Endothelial cell of umbilical vein (primary cell): ENCODE results near the gene PROX1. TPM values are rescaled to one million over a fixed set of nuclear protein-coding genes. Genes with fewer than 3 reads are reported as not detected.

ENCODE experiments used
- BruUV-seq: library from RNA; stranded (reverse); fragments of 400-500 nt; replicated peaks from 2 replicates; lab custom pipeline; 2021; lab: Mats Ljungman, UMichigan
- CTCF ChIA-PET: fragments of 300-600, 350-600 bp; sonication (Branson Sonifier 250); formaldehyde crosslinking; loops from one replicate; lab custom pipeline; 2021; ENCODE audit warnings: antibody characterized with exemption, inconsistent platforms; lab: Charles Lee
- POLR2A ChIA-PET: fragments of 300-600, 350-600 bp; sonication (Branson Sonifier 250); formaldehyde crosslinking; loops from one replicate; lab custom pipeline; 2021; ENCODE audit warnings: antibody characterized with exemption, inconsistent platforms; lab: Charles Lee
- DNase-seq: peaks from one replicate; pipeline ENCODE4 v3.0.0-alpha.2; 2011; ENCODE audit warnings: low read depth, low spot score
- FAIRE-seq: peaks from 2 replicates; lab custom pipeline; 2011; peaks lifted over from hg19 to GRCh38; lab: Jason Lieb, UNC
- H2AFZ ChIP-seq: 2 replicates; pipeline ENCODE4 v1.6.0; 2012; ENCODE audit warnings: low read depth, low read length, control low read depth, inconsistent platforms
- H3K27ac ChIP-seq: 2 replicates; pipeline ENCODE4 v1.5.1; 2011; ENCODE audit warnings: low read depth, mild to moderate bottlenecking, control low read depth, low read length, moderate library complexity; ENCODE audit not compliant: insufficient read depth
- H3K27me3 ChIP-seq, 2 experiments: 2 replicates each; pipeline versions ENCODE4 v1.6.0 to v1.6.1; 2011; ENCODE audit warnings: low read length in 2 of 2, mixed read lengths in 1 of 2; ENCODE audit not compliant: control insufficient read depth in 2 of 2, insufficient read depth in 2 of 2
- H3K36me3 ChIP-seq, 2 experiments: 2 replicates in 1 of 2; 3 replicates in 1 of 2; pipeline ENCODE4 v1.5.1; 2011; ENCODE audit warnings: low read length in 2 of 2, mild to moderate bottlenecking in 1 of 2, moderate library complexity in 1 of 2; ENCODE audit not compliant: control insufficient read depth in 2 of 2, insufficient read depth in 2 of 2; ENCODE audit errors: extremely low read depth in 1 of 2
- H3K4me1 ChIP-seq: 3 replicates; pipeline ENCODE4 v1.5.1; 2011; ENCODE audit warnings: mild to moderate bottlenecking, low read length; ENCODE audit not compliant: control insufficient read depth, insufficient read depth; ENCODE audit errors: extremely low read depth
- H3K4me2 ChIP-seq: 2 replicates; pipeline ENCODE4 v1.6.1; 2011; ENCODE audit warnings: low read length, control low read depth, mixed read lengths; ENCODE audit not compliant: insufficient read depth
- H3K4me3 ChIP-seq, 3 experiments: fragments of 200-600 bp in 1 of 3; sonication (generic), shearing (Covaris generic) in 1 of 3; replicated peaks in 1 of 3; 2 replicates each; pipeline ENCODE4 v1.5.1; 2011 to 2016; ENCODE audit warnings: control low read depth in 3 of 3, low read length in 3 of 3, mild to moderate bottlenecking in 2 of 3, inconsistent platforms in 1 of 3, low read depth in 1 of 3, moderate library complexity in 1 of 3; ENCODE audit not compliant: insufficient read depth in 1 of 3
- H3K79me2 ChIP-seq: 2 replicates; pipeline ENCODE4 v1.6.0; 2012; ENCODE audit warnings: low read length, inconsistent platforms; ENCODE audit not compliant: control insufficient read depth, insufficient read depth
- H3K9ac ChIP-seq: replicated peaks from 2 replicates; pipeline ENCODE3; 2011; ENCODE audit warnings: low read length, control low read depth; ENCODE audit not compliant: insufficient read depth; ENCODE audit errors: extremely low read depth
- H3K9me1 ChIP-seq: replicated peaks from 3 replicates; pipeline ENCODE4 v1.6.0; 2011; ENCODE audit warnings: mild to moderate bottlenecking, low read length; ENCODE audit not compliant: control insufficient read depth, insufficient read depth; ENCODE audit errors: extremely low read depth
- H3K9me3 ChIP-seq: replicated peaks from 2 replicates; pipeline ENCODE4 v1.5.1; 2012; ENCODE audit warnings: low read length, inconsistent platforms; ENCODE audit not compliant: control insufficient read depth, insufficient read depth
- H4K20me1 ChIP-seq: replicated peaks from 2 replicates; pipeline ENCODE3; 2011; ENCODE audit warnings: mild to moderate bottlenecking, low read length; ENCODE audit not compliant: control insufficient read depth, insufficient read depth; ENCODE audit errors: extremely low read depth
- CTCF ChIP-seq, 2 donors: IDR thresholded peaks; 1 replicate in 1 of 2; 2 replicates in 1 of 2; pipeline ENCODE4 v1.5.1; 2011; ENCODE audit warnings: low read length in 2 of 2, mild to moderate bottlenecking in 2 of 2, moderate library complexity in 2 of 2, control low read depth in 1 of 2, inconsistent platforms in 1 of 2, low read depth in 1 of 2; ENCODE audit not compliant: insufficient read depth in 1 of 2; ENCODE audit errors: extremely low read depth in 1 of 2
- EZH2 ChIP-seq: IDR thresholded peaks from 2 replicates; pipeline ENCODE4 v1.6.1; 2012; ENCODE audit warnings: borderline replicate concordance, low read depth, mild to moderate bottlenecking, moderate library complexity, low read length, inconsistent platforms; ENCODE audit not compliant: severe bottlenecking
- FOS ChIP-seq: IDR thresholded peaks from 2 replicates; pipeline ENCODE4 v1.6.1; 2011; ENCODE audit warnings: mild to moderate bottlenecking, low read length, moderate library complexity, borderline replicate concordance; ENCODE audit not compliant: insufficient read depth
- GATA2 ChIP-seq: IDR thresholded peaks from 2 replicates; pipeline ENCODE4 v1.7.0; 2011; ENCODE audit warnings: low read depth, mild to moderate bottlenecking, moderate library complexity, mixed read lengths, low read length; ENCODE audit not compliant: insufficient read length, insufficient read depth
- JUN ChIP-seq: IDR thresholded peaks from 2 replicates; pipeline ENCODE4 v1.6.1; 2011; ENCODE audit warnings: borderline replicate concordance, low read depth; ENCODE audit not compliant: insufficient read length, insufficient read depth
- MAX ChIP-seq: IDR thresholded peaks from 2 replicates; pipeline ENCODE4 v1.6.1; 2011; ENCODE audit not compliant: insufficient read depth, insufficient read length
- MYC ChIP-seq: IDR thresholded peaks from one replicate; pipeline ENCODE4 v1.6.1; 2011; ENCODE audit warnings: mild to moderate bottlenecking, low read depth, low read length
- POLR2A ChIP-seq: IDR thresholded peaks from 2 replicates; pipeline ENCODE4 v1.6.1; 2012; ENCODE audit warnings: low read depth, mild to moderate bottlenecking, control low read depth, low read length
- POLR2AphosphoS5 ChIP-seq: IDR thresholded peaks from 2 replicates; pipeline ENCODE4 v1.6.1; 2012; ENCODE audit warnings: low read depth, mild to moderate bottlenecking, control low read depth, low read length, moderate library complexity; ENCODE audit not compliant: insufficient read depth
- dilution Hi-C: fragments of 300-500 bp; cut with MboI; formaldehyde crosslinking; loops from one replicate; pipeline ENCODE4 v1.15.0; 2019; ENCODE audit warnings: low sequenced_read_pairs; ENCODE audit not compliant: extremely low pct_ligation_motif_present
- intact Hi-C: fragments of 100-400 bp; cut with micrococcal nuclease; formaldehyde crosslinking; loops from one replicate; pipeline ENCODE4 v1.10.0; 2022
- polyA plus RNA-seq, 4 experiments: library from polyadenylated mRNA; depleted of rRNA in 3 of 4; stranded (reverse) in 3 of 4; unstranded in 1 of 4; fragments of >200 nt; gene quantifications; 2 replicates each; pipeline versions ENCODE4 v1.2.1 to v1.2.3, GENCODE V29; 2011 to 2012; ENCODE audit warnings: missing spikeins in 1 of 4
- total RNA-seq: library from RNA; stranded (reverse); gene quantifications from 2 replicates; pipeline ENCODE4 v1.2.3, GENCODE V29; 2021

Gene PROX1
- total and polyA plus RNA-seq, 2 donors (not counting 3 experiments of a cell fraction or from before 2014, with no cell fraction given): 2.2 to 4.0 TPM

GRCh38 chr1:213995603-213996002, 7.8 kb downstream of the PROX1 start:
- Histone ChIP-seq H3K4me3 (no peak overlapping the region), H2AFZ (no peak overlapping the region), H3K27ac (no peak overlapping the region), H3K9me1 (no peaks in the 10 kb centered on the region), H3K4me1 (no peaks in the 10 kb centered on the region), H3K27me3 (no peaks in the 10 kb centered on the region), H3K36me3 (peaks cover 0 to 2% of the 10 kb centered on the region in 2 experiments), H3K9ac (no peak overlapping the region), H3K9me3 (no peaks in the 10 kb centered on the region), H4K20me1 (no peaks in the 10 kb centered on the region), H3K79me2 (no peaks in the 10 kb centered on the region), H3K4me2 (no peak overlapping the region)
- dilution Hi-C loops: no loop called here
- POLR2A ChIA-PET: no interaction called here
- BruUV-seq: no TSS peak
- no peak for DNase-seq
- no peak for FAIRE-seq
- intact Hi-C loops: no loop called here
- CTCF ChIA-PET: no interaction called here
- TF ChIP-seq FOS: no peak
- no peak for TF ChIP-seq MYC
- TF ChIP-seq GATA2: no peak
- no peak for TF ChIP-seq JUN
- TF ChIP-seq POLR2A: no peak
- no peak for TF ChIP-seq CTCF (IDR thresholded peaks at IDR 0.05; ENCODE audit: extremely low read depth in 1 of 2, insufficient read depth in 1 of 2, low read depth in 1 of 2, low read length in 2 of 2)
- TF ChIP-seq POLR2AphosphoS5: no peak
- TF ChIP-seq MAX: no peak
- no peak for TF ChIP-seq EZH2
